ENCODE measurements around the gene USP33.
"Not testable (repeated sequence)": the region's sequence is repeated elsewhere in the genome, so short reads cannot be mapped to it uniquely, and the experiment has no call there.

The USP33 gene

GRCh38 chr1:77673030-77673429 lies 86.6 kb downstream of the USP33 start:
- in situ Hi-C loops (cut with MboI; ENCODE audit: low sequenced_read_pairs) = no loop called here

GRCh38 chr1:77672374-77672773 lies 87.3 kb downstream of the USP33 start:
- in situ Hi-C loops (cut with MboI; ENCODE audit: low sequenced_read_pairs) = no loop called here

GRCh38 chr1:77671836-77672235 lies 87.8 kb downstream of the USP33 start:
- in situ Hi-C loops (cut with MboI; ENCODE audit: low sequenced_read_pairs) = no loop called here

GRCh38 chr1:77670330-77670729 lies 89.3 kb downstream of the USP33 start:
- in situ Hi-C loops (cut with MboI; ENCODE audit: low sequenced_read_pairs) = no loop called here

- in situ Hi-C loops (cut with MboI; ENCODE audit: low sequenced_read_pairs) = no loop called here
Observed at GRCh38 chr1:77668924-77669449, 90.7 kb downstream of the USP33 start.

- in situ Hi-C loops (cut with MboI; ENCODE audit: low sequenced_read_pairs) = no loop called here
Observed at GRCh38 chr1:77664939-77665516, 94.6 kb downstream of the USP33 start.

GRCh38 chr1:77661696-77662095 lies 98.0 kb downstream of the USP33 start:
- in situ Hi-C loops (cut with MboI; ENCODE audit: low sequenced_read_pairs) = no loop called here

GRCh38 chr1:77659879-77660593 lies 99.6 kb downstream of the USP33 start:
- in situ Hi-C loops (cut with MboI; ENCODE audit: low sequenced_read_pairs) = no loop called here

GRCh38 chr1:77658271-77658670 lies 101.4 kb downstream of the USP33 start:
- in situ Hi-C loops (cut with MboI; ENCODE audit: low sequenced_read_pairs) = no loop called here

- in situ Hi-C loops (cut with MboI; ENCODE audit: low sequenced_read_pairs) = no loop called here
Observed at GRCh38 chr1:77655431-77655974, 104.1 kb downstream of the USP33 start.

- in situ Hi-C loops (cut with MboI; ENCODE audit: low sequenced_read_pairs) = no loop called here
Observed at GRCh38 chr1:77652970-77653516, 106.6 kb downstream of the USP33 start.

- in situ Hi-C loops (cut with MboI; ENCODE audit: low sequenced_read_pairs) = no loop called here
Observed at GRCh38 chr1:77652268-77652667, 107.4 kb downstream of the USP33 start.

- in situ Hi-C loops (cut with MboI; ENCODE audit: low sequenced_read_pairs) = no loop called here
Observed at GRCh38 chr1:77649127-77649526, 110.5 kb downstream of the USP33 start.

- in situ Hi-C loops (cut with MboI; ENCODE audit: low sequenced_read_pairs) = not testable (repeated sequence)
Observed at GRCh38 chr1:77646224-77646623, 113.4 kb downstream of the USP33 start.
